GM12878 (cell line): ENCODE results near the gene ACTR1A. TPM values are rescaled to one million over a fixed set of nuclear protein-coding genes. Genes with fewer than 3 reads are reported as not detected.

ENCODE experiments used
- ATAC-seq: fragments of 200-7000 bp; cut with Tn5 transposase; 3 replicates; pipeline ENCODE4 v1.9.1; 2020; ENCODE audit warnings: mild to moderate bottlenecking, moderate library complexity
- BruUV-seq: library from RNA; stranded (reverse); fragments of 400-500 nt; replicated peaks from 2 replicates; lab custom pipeline; 2021; lab: Mats Ljungman, UMichigan
- CTCF ChIA-PET: fragments of 300-600 bp; sonication (Branson Sonifier 250); formaldehyde crosslinking; extraction: SDS; loops from one replicate; lab custom pipeline; 2021; ENCODE audit warnings: inconsistent platforms; lab: Yijun Ruan, JAX
- POLR2A ChIA-PET: fragments of 350-600 bp; formaldehyde crosslinking; extraction: SDS; loops from one replicate; lab custom pipeline; 2021; ENCODE audit warnings: inconsistent platforms; lab: Charles Lee
- RAD21 ChIA-PET: fragments of 300-600 bp; sonication (Branson Sonifier 250); formaldehyde crosslinking; loops from one replicate; lab custom pipeline; 2023; ENCODE audit warnings: antibody characterized with exemption; ENCODE audit not compliant: unreplicated experiment; lab: Charles Lee
- SMC1A ChIA-PET: fragments of 300-600 bp; sonication (Branson Sonifier 250); formaldehyde crosslinking; loops from one replicate; lab custom pipeline; 2023; ENCODE audit not compliant: unreplicated experiment, uncharacterized antibody; lab: Charles Lee
- DNase-seq: peaks from one replicate; pipeline ENCODE4 v3.0.0-alpha.2; 2011; ENCODE audit warnings: low read depth, low spot score
- FAIRE-seq: peaks from 3 replicates; lab custom pipeline; 2011; peaks lifted over from hg19 to GRCh38; lab: Jason Lieb, UNC
- H2AFZ ChIP-seq: 2 replicates; pipeline ENCODE4 v1.6.0; 2011; ENCODE audit warnings: low read depth, low read length, control low read depth; ENCODE audit not compliant: control insufficient read depth
- H3K27ac ChIP-seq: 2 replicates; pipeline ENCODE4 v1.5.1; 2011; ENCODE audit warnings: control low read depth; ENCODE audit not compliant: control insufficient read depth, insufficient read depth
- H3K27me3 ChIP-seq, 2 experiments: replicated peaks in 1 of 2; 2 replicates each; pipeline versions ENCODE4 v1.6.0 to v1.6.1; 2011; ENCODE audit warnings: low read length in 1 of 2; ENCODE audit not compliant: control insufficient read depth in 2 of 2, insufficient read depth in 2 of 2
- H3K36me3 ChIP-seq, 2 experiments: 2 replicates each; pipeline ENCODE4 v1.5.1; 2011; ENCODE audit warnings: low read length in 1 of 2; ENCODE audit not compliant: control insufficient read depth in 2 of 2, insufficient read depth in 2 of 2
- H3K4me1 ChIP-seq: 2 replicates; pipeline ENCODE4 v1.6.1; 2011; ENCODE audit warnings: mild to moderate bottlenecking, low read length, moderate library complexity, mixed read lengths; ENCODE audit not compliant: control insufficient read depth, insufficient read depth
- H3K4me2 ChIP-seq: 2 replicates; pipeline ENCODE4 v1.6.0; 2011; ENCODE audit warnings: control low read depth; ENCODE audit not compliant: control insufficient read depth, insufficient read depth
- H3K4me3 ChIP-seq: fragments of 200-600 bp; sonication (generic); 2 replicates; pipeline ENCODE4 v1.5.1; 2016
- H3K79me2 ChIP-seq: 2 replicates; pipeline ENCODE4 v1.6.0; 2011; ENCODE audit warnings: low read length; ENCODE audit not compliant: control insufficient read depth, insufficient read depth
- H3K9ac ChIP-seq: 2 replicates; pipeline ENCODE4 v1.8.0; 2011; ENCODE audit warnings: low read length, control low read depth, mixed read lengths; ENCODE audit not compliant: control insufficient read depth, insufficient read depth
- H3K9me3 ChIP-seq: replicated peaks from 3 replicates; pipeline ENCODE4 v1.5.1; 2011; ENCODE audit warnings: mild to moderate bottlenecking, low read length; ENCODE audit not compliant: control insufficient read depth, insufficient read depth
- H4K20me1 ChIP-seq: 2 replicates; pipeline ENCODE4 v1.6.0; 2011; ENCODE audit not compliant: control insufficient read depth, insufficient read depth
- BHLHE40 ChIP-seq, 2 experiments: fragments of 450-650 bp in 1 of 2; IDR thresholded peaks; 2 replicates each; pipeline ENCODE4 v1.6.1; 2011 to 2017; ENCODE audit warnings: low read depth in 2 of 2, borderline replicate concordance in 1 of 2, improper control_type of control experiment in 1 of 2, low read length in 1 of 2, mild to moderate bottlenecking in 1 of 2
- CBX3 ChIP-seq: fragments of 200-600 bp; sonication (generic); IDR thresholded peaks from 2 replicates; pipeline ENCODE4 v1.6.1; 2016; ENCODE audit warnings: low read depth, borderline replicate concordance
- DPF2 ChIP-seq: fragments of 450-650 bp; IDR thresholded peaks from 2 replicates; pipeline ENCODE4 v1.6.1; 2017; ENCODE audit warnings: mild to moderate bottlenecking
- EED ChIP-seq: sonication (generic); IDR thresholded peaks from 2 replicates; pipeline ENCODE4 v1.6.1; 2016; ENCODE audit warnings: antibody characterized with exemption, low read depth
- EZH2 ChIP-seq: IDR thresholded peaks from 2 replicates; pipeline ENCODE4 v1.6.1; 2012; ENCODE audit warnings: low read depth, mild to moderate bottlenecking, control low read depth, inconsistent platforms, low read length, borderline replicate concordance; ENCODE audit not compliant: control insufficient read depth
- GATAD2B ChIP-seq: fragments of 450-650 bp; conservative IDR thresholded peaks from 2 replicates; pipeline ENCODE4 v1.6.1; 2017; ENCODE audit warnings: low read depth, mild to moderate bottlenecking, moderate library complexity
- MEF2B ChIP-seq: fragments of 450-650 bp; IDR thresholded peaks from 2 replicates; pipeline ENCODE4 v1.6.1; 2018; ENCODE audit warnings: mild to moderate bottlenecking, moderate library complexity; ENCODE audit not compliant: partially characterized antibody, poor library complexity, severe bottlenecking
- MTA2 ChIP-seq: fragments of 450-650 bp; IDR thresholded peaks from 2 replicates; pipeline ENCODE4 v1.6.1; 2016; ENCODE audit warnings: low read depth, mild to moderate bottlenecking, moderate library complexity
- NBN ChIP-seq: fragments of 450-650 bp; IDR thresholded peaks from 2 replicates; pipeline ENCODE4 v1.6.1; 2016
- NR2C1 ChIP-seq: fragments of 450-650 bp; IDR thresholded peaks from 2 replicates; pipeline ENCODE4 v1.6.1; 2017; ENCODE audit warnings: antibody characterized with exemption, mild to moderate bottlenecking, moderate library complexity
- PAX5 ChIP-seq: IDR thresholded peaks from 2 replicates; pipeline ENCODE4 v1.6.1; 2011; ENCODE audit warnings: low read depth, low read length, borderline replicate concordance
- PAX8 ChIP-seq: fragments of 450-650 bp; IDR thresholded peaks from 2 replicates; pipeline ENCODE4 v1.6.1; 2017; ENCODE audit warnings: mild to moderate bottlenecking, moderate library complexity
- WGBS: methylation state at CpG from one replicate; pipeline ENCODE4 v1.1.6; 2016; ENCODE audit warnings: low lambda C conversion rate; ENCODE audit not compliant: insufficient replicate concordance, insufficient coverage; ENCODE audit errors: missing lambda C conversion rate; 5-methylcytosine and 5-hydroxymethylcytosine counted together
- in situ Hi-C: fragments of 300-500 bp; cut with MboI; formaldehyde crosslinking; loops from 9 replicates; pipeline ENCODE4 v1.14.3; 2018; ENCODE audit warnings: mixed read lengths
- intact Hi-C: fragments of 100-400 bp; cut with micrococcal nuclease; formaldehyde crosslinking; loops from one replicate; pipeline ENCODE4 v1.14.2; 2022; ENCODE audit not compliant: unreplicated experiment
- polyA plus RNA-seq, 11 experiments: library from polyadenylated mRNA; depleted of rRNA in 4 of 11; unstranded in 6 of 11; stranded (reverse) in 5 of 11; fragments of >200 nt; fragmentation: Nextera tagmentation in 4 of 11; fragmentation: Illumina TruSeq in 1 of 11; extraction: Ambion mirVana in 4 of 11; extraction: Trizol in 1 of 11; gene quantifications; 1 replicate in 1 of 11; 2 replicates in 10 of 11; pipeline versions ENCODE4 v1.2.1 to v1.2.3, GENCODE V29; 2011 to 2016; ENCODE audit warnings: inconsistent platforms in 2 of 11, missing spikeins in 2 of 11, low read depth in 1 of 11
- total RNA-seq, 4 experiments: library from RNA; depleted of rRNA in 3 of 4; stranded (reverse); fragments of >200 nt in 3 of 4; fragmentation: Illumina TruSeq in 1 of 4; extraction: Trizol in 1 of 4; gene quantifications; 2 replicates each; pipeline versions ENCODE4 v1.2.1 to v1.2.3, GENCODE V29; 2013 to 2021
- TF ChIP-seq, protein P1 (sequence below): fragments of 450-650 bp; formaldehyde crosslinking; IDR thresholded peaks from 2 replicates; pipeline ENCODE4 v1.4.0; 2022; ENCODE audit warnings: mild to moderate bottlenecking, moderate library complexity
- TF ChIP-seq, protein P2 (sequence below): fragments of 150-350 bp; IDR thresholded peaks from 2 replicates; pipeline ENCODE4 v1.6.1; 2014; ENCODE audit warnings: mild to moderate bottlenecking, low read depth, low read length
- TF ChIP-seq, protein P3 (sequence below): IDR thresholded peaks from 2 replicates; pipeline ENCODE4 v1.6.1; 2012; ENCODE audit warnings: low read depth, low read length, improper control_type of control experiment

Gene ACTR1A
- total and polyA plus RNA-seq, 10 of the 15 experiments (the other 5 are each of a cell fraction or from before 2014, with no cell fraction given), result 43.0 to 110 (median 78.9) TPM

DNA sequence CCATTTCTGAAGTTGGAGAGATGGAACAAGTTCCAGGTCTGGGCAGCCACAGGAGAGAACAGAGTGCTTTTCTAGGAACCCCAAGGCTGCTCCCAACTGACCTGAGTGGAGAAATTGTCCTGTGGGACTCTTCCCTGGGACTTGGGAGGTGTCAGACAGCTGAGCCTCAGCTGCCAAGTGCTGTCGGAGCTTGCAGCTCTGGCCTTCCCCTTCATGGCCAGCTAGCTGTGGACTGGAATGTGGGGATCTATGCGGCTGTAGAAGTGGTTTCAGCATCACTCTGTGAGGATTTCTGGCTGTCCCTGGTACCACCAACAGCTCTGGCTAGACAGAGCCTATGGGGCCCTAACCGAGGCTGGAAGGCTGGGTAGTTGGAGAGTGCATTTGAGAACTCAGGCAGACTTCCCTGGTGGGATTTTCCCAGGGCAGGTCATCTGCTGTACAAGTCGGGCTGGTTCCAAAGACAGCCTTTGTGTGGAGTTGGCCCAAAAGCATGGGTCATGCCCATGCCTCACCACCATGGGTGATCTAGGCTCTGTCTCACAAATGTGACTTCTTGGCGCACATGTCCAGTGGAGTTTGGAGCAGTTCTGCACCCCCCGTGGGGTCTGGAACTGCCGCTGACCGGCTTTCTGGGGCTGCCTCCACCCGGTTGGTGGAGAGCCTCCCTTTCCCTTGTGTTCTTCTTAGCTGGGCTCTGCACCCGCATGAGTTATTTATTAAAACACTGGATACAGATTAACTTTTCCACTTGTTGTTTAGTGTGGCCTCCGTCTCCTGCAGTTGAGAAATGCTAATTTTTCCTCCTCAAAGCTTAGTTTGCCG lies 12.2 kb upstream of the ACTR1A start (continued):
- TF ChIP-seq, protein P1, sequence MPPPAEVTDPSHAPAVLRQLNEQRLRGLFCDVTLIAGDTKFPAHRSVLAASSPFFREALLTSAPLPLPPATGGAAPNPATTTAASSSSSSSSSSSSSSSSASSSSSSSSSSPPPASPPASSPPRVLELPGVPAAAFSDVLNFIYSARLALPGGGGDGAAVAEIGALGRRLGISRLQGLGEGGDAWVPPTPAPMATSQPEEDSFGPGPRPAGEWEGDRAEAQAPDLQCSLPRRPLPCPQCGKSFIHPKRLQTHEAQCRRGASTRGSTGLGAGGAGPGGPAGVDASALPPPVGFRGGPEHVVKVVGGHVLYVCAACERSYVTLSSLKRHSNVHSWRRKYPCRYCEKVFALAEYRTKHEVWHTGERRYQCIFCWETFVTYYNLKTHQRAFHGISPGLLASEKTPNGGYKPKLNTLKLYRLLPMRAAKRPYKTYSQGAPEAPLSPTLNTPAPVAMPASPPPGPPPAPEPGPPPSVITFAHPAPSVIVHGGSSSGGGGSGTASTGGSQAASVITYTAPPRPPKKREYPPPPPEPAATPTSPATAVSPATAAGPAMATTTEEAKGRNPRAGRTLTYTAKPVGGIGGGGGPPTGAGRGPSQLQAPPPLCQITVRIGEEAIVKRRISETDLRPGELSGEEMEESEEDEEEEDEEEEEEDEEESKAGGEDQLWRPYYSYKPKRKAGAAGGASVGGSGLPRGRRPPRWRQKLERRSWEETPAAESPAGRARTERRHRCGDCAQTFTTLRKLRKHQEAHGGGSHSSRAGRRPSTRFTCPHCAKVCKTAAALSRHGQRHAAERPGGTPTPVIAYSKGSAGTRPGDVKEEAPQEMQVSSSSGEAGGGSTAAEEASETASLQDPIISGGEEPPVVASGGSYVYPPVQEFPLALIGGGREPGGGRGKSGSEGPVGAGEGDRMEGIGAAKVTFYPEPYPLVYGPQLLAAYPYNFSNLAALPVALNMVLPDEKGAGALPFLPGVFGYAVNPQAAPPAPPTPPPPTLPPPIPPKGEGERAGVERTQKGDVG, result no peak
- TF ChIP-seq GATAD2B, result no peak

DNA sequence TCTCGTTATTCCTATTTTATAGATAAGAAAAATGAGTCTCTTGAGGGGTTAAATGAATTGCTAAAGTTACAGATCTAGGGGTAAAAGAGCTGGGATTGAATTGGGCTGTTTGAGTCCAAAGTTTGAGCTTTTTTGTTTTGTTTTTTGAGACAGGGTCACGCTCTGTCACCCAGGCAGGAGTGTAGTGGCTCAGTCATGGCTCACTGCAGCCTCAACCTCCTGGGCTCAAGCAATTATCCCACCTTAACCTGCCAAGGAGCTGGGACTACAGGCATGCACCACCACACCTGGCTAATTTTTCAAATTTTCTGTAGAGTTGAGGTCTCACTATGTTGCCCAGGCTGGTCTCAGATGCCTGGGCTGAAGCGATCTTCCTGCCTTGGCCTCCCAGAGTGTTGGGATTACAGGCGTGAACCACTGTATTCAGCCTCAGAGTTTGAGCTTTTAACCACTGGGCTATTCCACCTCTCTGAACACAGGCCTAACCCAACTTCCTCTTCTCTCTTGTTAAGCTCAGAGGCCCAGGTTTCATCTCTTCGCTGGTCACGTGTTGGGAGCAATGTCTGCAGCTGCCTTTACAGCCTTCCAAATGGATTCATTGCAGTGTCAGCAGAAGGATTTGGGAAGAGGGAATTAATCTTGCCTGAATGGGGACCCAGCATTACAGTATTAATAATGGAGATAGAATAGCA lies 9.2 kb upstream of the ACTR1A start:
- H2AFZ ChIP-seq, result no peak overlapping the region; the same call in 1 of the 2 replicates
- ChIA-PET SMC1A (interaction anchor here (0.6 to 2.0 kb wide), 16 partner anchors 8 to 1105 kb away, joined by 3 to 25 read pairs (median 4); partner anchors contain the start of genes ACTR1A and SUFU), CTCF (interaction anchor here (0.6 to 14.7 kb wide), 12 partner anchors 8 to 215 kb away, joined by 3 to 325 read pairs (median 4); partner anchors contain the start of genes ACTR1A, C10orf95 and SUFU), POLR2A (interaction anchor here (0.7 to 1.4 kb wide), 11 partner anchors 8 to 213 kb away, joined by 3 to 7 read pairs (median 4); no protein-coding TSS in a partner anchor), RAD21 (interaction anchor here (0.5 to 3.7 kb wide), 14 partner anchors 9 to 1742 kb away, joined by 3 to 29 read pairs (median 3); partner anchors contain the start of genes ACTR1A and SUFU)
- H3K79me2 ChIP-seq, result peaks cover 2% of the 10 kb centered on the region
- intact Hi-C loops, result no loop called here
- H3K4me1 ChIP-seq, result peaks cover 13% of the 10 kb centered on the region
- peaks cover 11 to 25% of the 10 kb centered on the region in 2 experiments; a peak in 3 of 4 replicates for H3K36me3 ChIP-seq
- peak overlapping the region; percentile 51 for H3K27ac ChIP-seq
- WGBS, result 6% methylated on average over 6 of the region's 6 CpGs
- DNase-seq (peak; percentile 48), FAIRE-seq (peak; percentile 97), ATAC-seq (peak; percentile 99)
- no TSS peak for BruUV-seq
- H4K20me1 ChIP-seq, result no peaks in the 10 kb centered on the region
- H3K9me3 ChIP-seq, result no peaks in the 10 kb centered on the region
- H3K4me3 ChIP-seq, result peak overlapping the region; percentile 28; the same call in 1 of the 2 replicates
- no peaks in the 10 kb centered on the region for H3K27me3 ChIP-seq
- peak overlapping the region; percentile 72 for H3K4me2 ChIP-seq
- H3K9ac ChIP-seq, result no peak overlapping the region
- in situ Hi-C loops, result no loop called here
- TF ChIP-seq MTA2 (peak; percentile 30; the same call in 1 of the 2 replicates), EED (peak; percentile 69), CBX3 (no peak), PAX8 (no peak), PAX5 (no peak), EZH2 (no peak), MEF2B (peak; percentile 24), DPF2 (0 out of 2 replicates have a peak, but pooled peaks have one; percentile 14), NBN (peak; percentile 66; the same call in 1 of the 2 replicates), BHLHE40 (IDR thresholded peaks at IDR 0.05; ENCODE audit: borderline replicate concordance in 1 of 2, low read depth in 2 of 2, low read length in 1 of 2) (peak; percentile 89), NR2C1 (no peak), GATAD2B (no peak)
- TF ChIP-seq, protein P2, sequence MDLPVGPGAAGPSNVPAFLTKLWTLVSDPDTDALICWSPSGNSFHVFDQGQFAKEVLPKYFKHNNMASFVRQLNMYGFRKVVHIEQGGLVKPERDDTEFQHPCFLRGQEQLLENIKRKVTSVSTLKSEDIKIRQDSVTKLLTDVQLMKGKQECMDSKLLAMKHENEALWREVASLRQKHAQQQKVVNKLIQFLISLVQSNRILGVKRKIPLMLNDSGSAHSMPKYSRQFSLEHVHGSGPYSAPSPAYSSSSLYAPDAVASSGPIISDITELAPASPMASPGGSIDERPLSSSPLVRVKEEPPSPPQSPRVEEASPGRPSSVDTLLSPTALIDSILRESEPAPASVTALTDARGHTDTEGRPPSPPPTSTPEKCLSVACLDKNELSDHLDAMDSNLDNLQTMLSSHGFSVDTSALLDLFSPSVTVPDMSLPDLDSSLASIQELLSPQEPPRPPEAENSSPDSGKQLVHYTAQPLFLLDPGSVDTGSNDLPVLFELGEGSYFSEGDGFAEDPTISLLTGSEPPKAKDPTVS, result no peak
- TF ChIP-seq, protein P3, sequence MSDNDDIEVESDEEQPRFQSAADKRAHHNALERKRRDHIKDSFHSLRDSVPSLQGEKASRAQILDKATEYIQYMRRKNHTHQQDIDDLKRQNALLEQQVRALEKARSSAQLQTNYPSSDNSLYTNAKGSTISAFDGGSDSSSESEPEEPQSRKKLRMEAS, result peak; percentile 88
